Inflammatory macrophage (primary cell): Measurements from ENCODE around the gene SLC15A5.

Experiments used
- DNase-seq, 2 donors: peaks; one replicate each; pipeline ENCODE4 v3.0.0-alpha.2; 2020 to 2022
- total RNA-seq, 18 experiments: gene quantifications; one replicate each; lab custom pipeline; 2026; ENCODE audit warnings: mixed read lengths in 6 of 18, inconsistent platforms in 2 of 18; lab: John Stamatoyannopoulos, UW

SLC15A5 gene
- 0 to 0.41 (median 0.05) reads per million in 18 experiments for total RNA-seq

DNA sequence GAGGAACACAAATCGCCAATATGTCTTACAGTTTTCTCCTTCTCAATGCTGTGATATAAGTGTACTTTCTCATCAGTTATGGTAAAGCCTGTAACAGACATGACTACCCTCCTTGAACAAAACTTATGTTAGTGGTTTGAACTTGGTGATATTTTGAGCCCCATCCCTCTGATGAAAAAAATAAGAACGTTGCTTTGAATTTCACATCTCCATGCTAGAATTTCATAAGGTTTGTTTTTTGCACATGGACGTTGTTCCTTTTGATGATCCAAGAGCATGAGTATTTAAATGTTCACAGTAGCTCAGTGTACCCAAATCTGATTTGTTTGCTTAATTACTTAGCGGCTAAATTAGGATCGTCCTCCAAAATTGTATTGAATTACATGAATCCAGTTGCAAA is at the start of gene SLC15A5:
SLC15A5 (minus strand) TSS at position 101 of the 400 bp plus-strand sequence; CDS start at position 101, 0 bp downstream.
- no peak for DNase-seq

DNA sequence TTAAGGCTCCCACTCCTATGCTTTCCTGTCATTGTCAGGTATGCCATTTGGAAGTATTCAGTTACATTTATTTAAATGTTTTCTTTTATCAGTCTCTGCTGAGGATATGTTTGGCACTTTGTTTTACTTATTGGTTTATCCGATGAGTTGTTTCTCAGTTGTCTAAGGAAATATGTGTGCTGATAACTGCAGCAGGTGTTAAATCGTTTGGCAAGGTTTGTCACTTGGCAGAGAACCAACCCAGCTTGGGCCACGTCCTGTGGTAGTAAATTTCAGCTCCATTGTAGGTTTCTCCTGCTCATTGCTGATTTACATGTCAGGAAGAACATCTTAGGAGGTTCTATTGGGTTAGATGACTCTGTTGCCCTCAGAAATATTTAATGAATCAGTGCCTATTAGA is 47.9 kb upstream of the SLC15A5 start:
- DNase-seq: no peak

DNA sequence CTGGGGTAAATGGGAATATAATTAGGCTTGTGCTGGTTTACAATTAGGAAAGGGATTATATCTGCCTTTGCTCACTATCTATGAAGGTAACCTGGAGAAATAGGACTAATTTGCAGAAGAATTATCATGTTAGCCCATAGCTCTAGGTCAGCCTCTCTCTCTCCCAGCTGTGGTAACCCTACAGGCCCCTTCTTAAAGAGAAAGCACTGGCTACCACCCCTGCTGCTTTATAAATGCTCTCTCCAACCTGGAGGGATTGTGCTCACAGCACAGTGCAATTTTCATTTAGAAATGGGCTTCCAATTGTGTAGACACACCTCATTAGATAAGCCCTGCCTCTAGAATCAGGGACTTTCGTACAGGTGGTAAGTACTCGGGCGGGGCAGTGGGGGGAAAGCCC is 47.3 kb upstream of the SLC15A5 start:
- no peak for DNase-seq

DNA sequence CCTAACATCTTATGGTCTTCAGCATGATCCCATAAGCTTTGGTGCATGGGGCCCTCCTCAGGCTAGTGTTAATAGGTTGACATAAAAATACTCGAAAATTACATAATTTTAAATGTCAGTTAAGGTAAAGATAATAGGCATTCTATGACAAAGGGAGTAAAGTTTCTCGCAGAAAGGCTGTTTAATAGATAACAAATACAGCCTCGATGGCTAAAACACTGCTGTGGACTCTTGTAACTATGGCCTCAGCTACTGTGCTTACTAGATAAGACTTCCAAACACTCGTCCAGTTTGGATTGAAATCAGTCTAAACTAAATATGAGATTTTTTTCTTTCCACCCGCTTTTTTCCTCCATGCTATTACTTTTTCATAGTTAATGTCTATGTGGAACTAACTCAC is 46.8 kb upstream of the SLC15A5 start:
- DNase-seq: no peak

- no peak for DNase-seq
Observed at GRCh38 chr12:16323638-16324037, 46.2 kb upstream of the SLC15A5 start.

- DNase-seq: no peak
Observed at GRCh38 chr12:16323010-16323409, 45.5 kb upstream of the SLC15A5 start.

GRCh38 chr12:16310934-16311333 is 33.4 kb upstream of the SLC15A5 start:
- no peak for DNase-seq

DNA sequence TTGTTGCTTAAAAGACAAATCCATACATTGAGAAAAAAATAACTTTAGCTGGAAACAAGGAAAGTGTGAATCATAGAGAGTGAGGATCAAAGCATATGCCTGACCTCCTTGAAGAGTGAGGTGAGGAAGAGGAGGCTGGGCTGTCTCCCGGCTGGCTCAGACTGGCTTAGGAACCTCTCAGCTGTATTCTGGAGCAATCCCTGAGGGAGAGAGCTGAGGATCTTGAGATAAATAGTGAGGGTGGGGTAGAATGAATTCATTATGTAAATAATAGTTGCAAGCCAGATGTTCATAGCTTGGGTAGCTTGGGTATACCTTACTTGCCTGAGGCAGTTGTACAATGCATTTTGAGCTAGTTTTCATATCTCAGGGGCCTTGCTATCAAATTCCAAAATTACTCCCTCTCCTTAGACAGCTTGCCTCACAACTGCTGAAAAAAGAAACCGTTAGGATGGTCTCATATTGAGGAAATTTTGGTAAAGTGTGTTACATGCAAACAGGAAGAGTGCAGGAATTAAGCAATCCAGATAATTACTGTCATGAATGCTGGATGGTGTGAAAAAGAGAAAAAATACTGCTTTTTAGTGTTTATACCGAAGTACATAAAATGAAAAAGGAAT is 30.5 kb upstream of the SLC15A5 start:
- no peak for DNase-seq

GRCh38 chr12:16303939-16304338 is 26.5 kb upstream of the SLC15A5 start:
- no peak for DNase-seq

DNA sequence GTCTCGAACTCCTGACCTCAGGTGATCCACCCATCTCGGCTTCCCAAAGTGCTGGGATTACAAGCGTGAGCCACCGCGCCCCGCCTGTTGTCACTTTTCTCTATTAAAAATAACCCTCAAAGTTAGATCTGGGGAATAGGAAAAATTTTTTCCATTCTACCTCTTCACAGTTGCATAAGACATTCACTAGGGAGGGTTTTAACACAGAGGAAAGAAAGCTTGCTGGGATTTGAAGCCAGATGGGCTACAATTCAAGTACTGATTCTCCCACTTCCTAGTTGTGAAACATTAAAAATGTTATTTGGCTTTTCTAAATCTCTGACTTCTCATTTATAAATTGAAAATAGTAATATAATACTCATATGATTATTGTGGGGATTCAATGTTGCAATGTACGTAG is 23.3 kb upstream of the SLC15A5 start:
- DNase-seq: no peak

- no peak for DNase-seq
Observed at GRCh38 chr12:16300122-16300521, 22.6 kb upstream of the SLC15A5 start.

DNA sequence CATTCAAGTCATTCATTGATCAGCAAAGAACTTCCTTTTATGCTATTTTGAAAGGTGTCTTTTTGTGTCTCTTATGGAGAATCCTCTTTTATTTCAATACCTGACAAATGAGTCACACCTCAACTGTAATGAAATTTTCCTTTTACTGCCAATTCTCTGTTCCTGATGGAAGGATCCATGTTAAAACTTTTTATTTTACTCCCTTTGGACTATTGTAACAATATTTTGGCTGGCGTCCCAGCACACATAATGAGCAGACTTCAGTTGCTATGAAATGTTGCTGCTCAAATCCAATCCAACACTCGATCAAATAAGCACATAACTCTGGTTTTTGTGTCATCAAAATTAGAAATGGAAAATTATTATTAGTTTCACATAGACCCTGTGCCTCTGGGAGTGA is 21.9 kb upstream of the SLC15A5 start:
- DNase-seq: no peak

DNA sequence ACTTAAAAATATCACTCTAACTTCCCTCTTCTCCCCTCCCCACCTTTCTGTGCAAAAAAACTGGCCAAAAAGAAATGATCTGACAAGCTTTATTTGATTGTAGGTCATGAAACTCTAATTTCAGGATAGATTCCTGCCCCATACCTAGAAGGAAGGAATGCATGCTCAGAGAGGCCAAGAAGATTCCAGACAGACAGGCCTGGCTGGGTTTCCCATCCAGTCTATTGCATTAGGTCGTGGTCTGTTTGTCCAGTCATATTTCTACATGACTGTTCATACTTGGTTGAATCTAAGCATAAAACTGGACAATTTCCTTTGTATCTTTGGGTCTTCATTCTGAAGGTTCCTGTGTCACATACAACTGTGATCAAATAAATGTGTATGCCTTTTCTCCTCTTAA is 20.0 kb upstream of the SLC15A5 start:
- DNase-seq: no peak

DNA sequence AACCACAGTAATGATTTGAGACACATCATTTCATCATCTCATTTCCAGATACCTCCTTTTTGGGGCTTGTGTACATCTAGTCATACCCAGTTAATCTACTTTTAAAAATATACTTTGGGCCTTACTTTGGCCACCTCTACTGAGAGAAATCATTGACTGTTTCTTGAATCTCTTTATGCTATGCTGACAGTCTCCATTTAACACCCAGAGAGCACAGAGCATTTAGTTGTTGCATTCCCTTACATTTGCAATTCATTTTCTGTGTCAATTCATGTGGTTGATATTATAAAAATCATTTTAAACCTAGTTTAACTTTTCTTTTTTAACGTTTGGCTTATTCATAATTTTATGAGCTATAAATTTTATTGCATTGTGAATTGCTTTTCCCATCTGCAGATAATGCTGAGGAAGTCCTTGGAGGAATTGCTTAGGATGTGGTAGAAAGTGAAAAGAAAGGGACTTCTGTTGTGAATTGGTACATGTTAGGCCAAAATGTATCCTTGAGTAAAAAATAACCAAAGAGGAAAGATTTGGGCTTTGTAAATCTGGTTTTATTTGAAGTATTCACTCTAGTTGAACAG is 17.0 kb upstream of the SLC15A5 start:
- DNase-seq: no peak

GRCh38 chr12:16291032-16291431 is 13.5 kb upstream of the SLC15A5 start:
- no peak for DNase-seq

- DNase-seq: no peak
Observed at GRCh38 chr12:16285586-16285985, 8.1 kb upstream of the SLC15A5 start.

GRCh38 chr12:16282978-16283377 is 5.5 kb upstream of the SLC15A5 start:
- no peak for DNase-seq

DNA sequence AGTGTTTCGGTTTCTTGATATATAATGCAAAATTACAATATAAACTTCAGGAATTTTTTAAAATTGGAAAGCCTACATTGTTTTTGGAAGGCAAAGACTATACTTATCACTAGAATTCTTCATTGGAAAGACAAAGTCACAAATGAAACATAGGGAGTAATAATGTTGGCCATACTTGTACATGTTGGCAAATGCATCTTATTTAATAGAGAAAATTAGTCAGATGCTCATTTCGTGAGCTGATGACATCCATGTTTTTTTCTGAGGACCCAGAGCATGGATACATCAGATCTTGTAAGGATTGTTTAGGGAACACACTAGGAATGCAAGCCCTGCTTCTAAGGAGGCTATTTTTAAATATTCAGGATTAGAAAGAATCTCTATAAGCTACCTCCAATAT is 4.6 kb upstream of the SLC15A5 start:
- DNase-seq: no peak

DNA sequence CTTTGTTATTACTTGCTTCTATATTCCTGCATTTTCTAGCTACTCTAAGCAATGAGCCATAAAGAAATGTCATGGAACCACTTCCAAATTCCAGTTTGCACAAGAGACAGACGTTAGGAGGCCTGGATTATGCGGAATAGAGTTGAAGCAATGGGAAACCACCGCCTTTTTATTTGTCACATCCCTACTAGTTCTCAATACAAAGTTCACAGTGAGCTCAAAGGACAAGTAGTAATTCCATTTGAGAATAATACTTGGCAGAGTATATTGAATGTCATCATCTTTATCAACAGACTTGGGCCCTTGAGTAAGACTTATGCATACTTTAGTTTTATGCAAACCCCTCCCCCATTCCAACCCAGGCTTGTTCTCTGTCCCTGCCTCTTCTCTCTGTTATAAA is 3.7 kb upstream of the SLC15A5 start:
- DNase-seq: no peak

DNA sequence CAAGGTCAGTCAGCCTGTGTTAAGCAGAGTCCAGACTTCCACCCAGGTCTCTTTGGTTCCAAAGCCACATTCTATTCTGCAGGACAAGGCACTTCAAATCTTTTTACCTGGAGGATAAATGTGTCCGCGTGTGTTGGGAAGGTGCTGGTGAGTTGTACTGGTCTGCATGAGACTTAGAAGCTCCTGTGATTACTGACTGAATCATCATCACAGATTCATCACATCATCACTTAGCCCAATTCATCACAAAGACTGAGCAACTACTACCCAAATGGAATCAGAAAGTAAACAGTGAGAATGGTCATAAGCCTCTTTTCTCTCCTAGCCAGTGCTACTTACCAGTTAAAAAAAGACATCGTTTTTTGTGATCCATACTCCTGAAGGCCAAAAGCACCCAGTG is 5.3 kb downstream of the SLC15A5 start:
- no peak for DNase-seq

DNA sequence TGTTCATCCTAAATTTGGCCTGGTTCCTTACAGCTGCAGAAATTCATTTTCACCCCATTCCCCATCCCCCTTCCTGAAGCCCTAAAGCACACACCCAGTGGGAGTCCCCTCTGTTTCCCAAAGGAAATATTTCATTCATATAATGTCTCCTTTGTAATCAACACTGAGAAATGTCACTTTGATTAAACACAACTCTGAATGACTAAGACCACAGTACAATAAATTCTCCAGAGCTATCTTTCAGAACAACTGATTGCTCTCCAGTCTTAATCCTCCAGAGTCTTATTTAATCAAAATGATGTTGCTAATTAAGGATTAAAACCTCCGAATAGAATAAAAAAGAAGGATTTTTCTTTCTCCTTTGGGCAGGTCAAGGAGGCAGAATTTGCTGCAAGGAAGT is 6.4 kb downstream of the SLC15A5 start:
- DNase-seq: no peak

DNA sequence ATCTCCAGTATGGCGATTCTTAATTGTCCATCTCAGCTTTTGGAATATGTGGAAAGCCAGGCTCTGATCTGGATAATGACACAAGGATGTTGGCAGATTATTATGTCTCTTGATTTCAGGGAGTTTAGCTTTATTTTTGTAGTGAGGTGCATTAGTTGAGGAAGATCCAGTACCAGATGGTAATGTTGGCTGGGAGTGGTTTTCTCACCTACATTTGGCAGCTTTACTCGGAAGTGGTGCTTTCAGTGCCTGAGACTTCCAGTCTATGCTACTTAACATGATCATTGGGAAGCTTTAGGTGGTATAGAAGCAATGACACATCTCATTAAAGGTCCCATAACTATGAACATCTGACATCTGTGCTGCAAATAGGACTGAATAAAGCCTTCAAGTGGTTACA is 7.5 kb downstream of the SLC15A5 start:
- DNase-seq: no peak

- no peak for DNase-seq
Observed at GRCh38 chr12:16266085-16266484, 11.4 kb downstream of the SLC15A5 start.

DNA sequence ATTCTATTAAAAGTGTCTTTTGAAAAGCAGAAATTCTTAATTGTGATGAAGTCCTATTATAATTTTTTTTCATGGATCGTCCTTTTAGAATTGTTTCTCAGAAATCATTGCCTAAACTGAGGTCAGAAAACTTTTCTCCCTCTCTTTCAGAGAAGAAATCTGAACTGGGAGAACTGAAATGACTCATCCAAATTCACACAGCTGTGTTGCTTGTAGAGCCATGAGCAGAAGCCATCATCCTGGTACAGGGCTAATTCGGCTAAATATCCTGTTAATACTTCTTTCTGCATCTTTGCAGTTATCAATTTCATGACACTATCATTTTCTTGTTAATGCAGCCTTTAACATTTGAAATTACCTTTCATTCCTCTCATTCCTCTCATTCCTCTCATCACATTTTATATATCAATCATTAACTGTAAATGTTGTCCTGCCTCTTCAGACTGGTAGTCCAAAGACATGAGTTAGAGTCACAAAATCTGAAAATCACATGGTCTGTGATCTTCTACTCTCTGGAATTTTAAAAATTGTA is 15.5 kb downstream of the SLC15A5 start:
- DNase-seq: no peak

- no peak for DNase-seq
Observed at GRCh38 chr12:16260206-16260605, 17.3 kb downstream of the SLC15A5 start.
